Skeletal muscle cell (primary cell): Measurements from ENCODE around the gene KIF5C.

Experiments
- DNase-seq: peaks from one replicate; pipeline ENCODE4 v3.0.0-alpha.2; 2010; ENCODE audit warnings: low read depth
- H3K4me3 ChIP-seq: 2 replicates; pipeline ENCODE4 v1.5.1; 2011; ENCODE audit warnings: low read depth, mild to moderate bottlenecking, control low read depth, low read length, moderate library complexity

KIF5C gene

GRCh38 chr2:148920559-148920958, 45.5 kb downstream of the KIF5C start:
- DNase-seq, result no peak
- no peak overlapping the region for H3K4me3 ChIP-seq

GRCh38 chr2:148922062-148922461, 47.0 kb downstream of the KIF5C start:
- H3K4me3 ChIP-seq, result no peak overlapping the region
- DNase-seq, result no peak

- no peak overlapping the region for H3K4me3 ChIP-seq
- DNase-seq, result no peak
These were observed 47.9 kb downstream of the KIF5C start for GRCh38 chr2:148922776-148923475.

- H3K4me3 ChIP-seq, result no peak overlapping the region
- DNase-seq, result no peak
These were observed 49.6 kb downstream of the KIF5C start for GRCh38 chr2:148924514-148925178.

DNA sequence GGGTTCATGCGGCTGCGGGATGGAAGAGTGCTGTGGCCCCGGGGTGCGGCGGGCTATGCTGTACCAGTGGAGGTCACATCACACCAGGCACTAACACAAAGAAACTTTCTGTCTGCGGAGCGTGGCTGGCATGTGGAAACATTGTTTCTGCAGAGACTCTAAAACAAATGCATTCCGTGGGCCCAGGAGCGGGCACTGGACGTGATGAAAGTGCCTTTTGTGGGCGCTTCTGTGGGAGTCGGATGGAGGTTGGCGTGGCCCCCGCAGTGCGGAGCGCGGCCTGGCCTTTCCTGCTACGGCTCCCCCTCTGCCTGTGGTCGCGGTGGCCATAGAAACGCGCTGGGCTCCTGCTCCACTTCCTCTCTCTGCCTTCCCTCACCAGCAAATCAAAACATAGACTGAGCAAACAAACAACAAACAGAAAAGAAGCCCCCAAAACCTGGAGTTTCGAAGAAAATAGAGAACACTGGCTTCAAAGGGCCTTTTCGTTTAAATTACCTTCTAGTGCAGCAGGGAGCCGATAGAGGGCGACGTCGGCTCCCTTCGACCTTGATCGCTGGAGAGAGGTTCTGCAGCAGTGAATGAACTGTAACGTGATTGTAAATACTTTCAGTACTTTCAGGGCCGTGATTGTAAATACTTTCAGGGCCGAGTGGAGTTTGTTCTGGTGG, 51.4 kb downstream of the KIF5C start:
- DNase-seq, result no peak
- H3K4me3 ChIP-seq, result no peak overlapping the region

GRCh38 chr2:148926981-148927401, 52.0 kb downstream of the KIF5C start:
- DNase-seq, result no peak
- no peak overlapping the region for H3K4me3 ChIP-seq

DNA sequence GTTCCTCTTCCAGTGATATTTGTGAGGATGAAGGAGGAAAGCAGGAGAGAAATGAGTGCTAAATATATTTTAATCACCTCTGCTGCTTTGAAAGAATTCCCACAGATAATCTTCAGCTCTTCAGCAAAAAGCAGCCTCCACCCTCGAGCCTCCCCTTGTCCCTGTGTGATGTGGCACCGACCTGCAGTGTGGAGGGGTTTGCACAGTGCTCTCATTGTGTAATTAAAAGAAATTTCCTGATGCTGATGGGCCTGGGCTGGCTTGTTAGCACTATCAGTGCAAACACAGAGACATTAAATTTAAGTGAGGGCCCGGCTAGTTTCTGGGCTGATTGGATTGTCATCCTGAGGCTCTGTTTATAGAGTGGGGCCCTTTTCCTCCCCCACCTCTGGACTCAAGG, 53.4 kb downstream of the KIF5C start:
- DNase-seq, result no peak

DNA sequence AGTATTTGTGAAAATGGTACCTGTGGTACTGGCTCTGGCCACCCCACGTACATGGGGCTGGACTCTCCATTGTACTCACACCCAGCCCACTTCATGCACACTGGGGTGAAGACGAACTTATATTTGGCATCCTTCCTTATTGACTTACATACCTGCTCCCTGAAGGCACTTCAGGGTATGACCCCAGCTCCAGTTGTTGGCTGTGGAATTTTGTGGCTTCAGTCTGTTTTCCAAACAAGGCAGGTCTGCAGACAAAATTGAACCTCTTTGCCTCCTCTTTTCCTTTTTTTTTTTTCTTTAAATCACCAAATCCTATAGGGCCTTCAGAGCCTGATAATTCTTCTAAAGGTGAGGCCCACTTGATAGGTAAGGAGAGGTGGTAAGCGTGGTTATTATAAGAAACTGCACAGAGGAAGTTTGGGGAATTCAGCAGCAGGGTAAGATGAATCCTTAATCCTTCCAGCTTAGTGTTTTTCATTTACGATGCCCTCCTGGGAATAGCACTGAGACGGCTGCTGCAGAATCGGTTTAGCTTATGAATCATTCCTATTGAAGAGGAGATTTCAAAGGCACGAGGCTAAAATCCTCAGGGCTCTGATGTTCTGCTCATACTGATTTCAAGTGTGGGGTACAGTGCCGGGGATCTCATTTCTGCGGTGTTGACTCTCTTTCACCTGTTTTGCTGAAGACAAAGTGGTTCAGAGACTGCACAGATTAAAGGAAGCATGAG, 55.2 kb downstream of the KIF5C start:
- no peak overlapping the region for H3K4me3 ChIP-seq
- DNase-seq, result peak; percentile 64

More for the DNA sequence above, 53.4 kb downstream of the KIF5C start:
- no peak overlapping the region for H3K4me3 ChIP-seq

DNA sequence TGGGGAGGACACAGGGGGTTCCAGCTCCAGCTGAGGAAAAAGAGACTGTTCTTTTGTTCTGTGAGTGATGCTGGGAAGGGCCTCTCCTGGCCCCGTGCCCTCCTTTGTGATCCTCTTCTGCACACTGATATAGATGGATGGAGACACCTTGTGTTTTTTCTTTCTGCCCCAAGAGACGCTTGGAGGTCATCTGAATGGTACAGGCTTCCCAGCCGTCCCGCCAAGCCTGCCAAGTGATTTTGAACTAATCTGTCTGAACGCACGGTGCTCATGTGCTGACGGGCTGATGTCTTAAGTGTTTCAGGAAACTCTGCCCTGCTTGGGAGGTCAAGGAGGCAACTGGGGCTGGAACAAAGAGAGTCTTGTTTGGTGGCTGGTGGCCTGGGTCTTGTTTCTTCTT, 57.5 kb downstream of the KIF5C start:
- no peak overlapping the region for H3K4me3 ChIP-seq

DNA sequence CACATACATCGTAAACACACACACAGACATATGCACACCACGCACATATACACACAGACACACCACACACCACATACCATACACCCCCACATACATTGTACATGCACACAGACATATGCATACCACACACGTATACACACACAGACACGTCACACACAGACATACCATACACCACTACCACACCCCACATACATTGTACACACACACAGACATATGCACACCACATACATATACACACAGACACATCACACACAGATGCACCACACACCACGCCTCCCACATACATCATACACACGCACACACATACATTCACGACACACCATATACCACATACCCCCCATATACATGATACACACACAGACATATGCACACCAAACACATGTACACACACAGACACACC, 58.4 kb downstream of the KIF5C start:
- DNase-seq, result no peak
- H3K4me3 ChIP-seq, result no peak overlapping the region

More for the DNA sequence above, 57.5 kb downstream of the KIF5C start:
- no peak for DNase-seq

- no peak for DNase-seq
These were observed 60.8 kb downstream of the KIF5C start for GRCh38 chr2:148935791-148936190.

DNA sequence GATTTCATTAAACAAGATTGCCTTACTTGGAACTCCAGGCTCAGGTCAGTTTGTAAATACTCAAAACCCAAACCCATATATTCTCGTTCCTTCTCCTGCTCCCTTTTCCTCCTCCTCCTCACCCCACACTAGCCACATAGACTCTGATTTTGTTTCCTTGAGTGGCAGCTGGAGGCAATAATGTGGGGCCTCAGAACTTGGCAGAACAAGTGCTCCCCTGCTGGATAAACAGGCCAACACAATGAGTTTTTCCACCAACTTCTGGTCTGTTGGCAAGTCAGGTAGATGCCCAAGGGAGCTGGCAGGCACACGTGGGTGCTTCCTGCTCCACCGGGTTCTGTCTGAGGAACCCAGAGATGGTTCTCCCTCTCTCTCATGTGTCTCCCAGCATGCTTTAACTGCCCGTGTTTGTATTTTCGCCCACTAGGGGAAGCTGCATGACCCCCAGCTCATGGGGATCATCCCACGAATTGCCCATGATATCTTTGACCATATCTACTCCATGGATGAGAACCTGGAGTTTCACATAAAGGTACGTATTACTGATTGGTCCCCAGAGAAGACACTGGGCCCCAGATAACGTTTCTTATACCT, 61.9 kb downstream of the KIF5C start:
- H3K4me3 ChIP-seq, result no peak overlapping the region
- DNase-seq, result no peak

More at GRCh38 chr2:148935791-148936190, 60.8 kb downstream of the KIF5C start:
- H3K4me3 ChIP-seq, result no peak overlapping the region

GRCh38 chr2:148939271-148939670, 64.2 kb downstream of the KIF5C start:
- H3K4me3 ChIP-seq, result no peak overlapping the region
- DNase-seq, result no peak

DNA sequence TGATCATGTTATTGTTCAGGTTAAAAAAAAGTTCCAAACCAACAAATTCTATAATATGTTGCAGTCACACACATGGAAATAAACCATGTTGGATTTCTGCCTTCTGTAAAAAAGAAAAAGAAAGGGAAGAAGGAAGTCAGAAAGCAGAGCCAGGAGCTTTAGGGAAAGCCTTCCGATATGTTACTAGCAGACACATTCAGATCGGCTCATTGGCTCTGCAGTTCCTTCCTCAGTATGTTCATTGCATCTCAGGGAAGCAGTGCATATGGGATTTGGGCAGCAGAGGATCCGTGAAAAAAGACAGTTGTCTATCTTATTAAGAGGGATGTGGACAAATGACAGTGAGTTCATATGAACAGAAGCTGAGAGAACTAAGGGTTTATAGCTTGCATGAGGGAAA, 68.1 kb downstream of the KIF5C start:
- DNase-seq, result no peak
- H3K4me3 ChIP-seq, result no peak overlapping the region

- no peak overlapping the region for H3K4me3 ChIP-seq
- no peak for DNase-seq
These were observed 69.5 kb downstream of the KIF5C start for GRCh38 chr2:148944536-148944935.

DNA sequence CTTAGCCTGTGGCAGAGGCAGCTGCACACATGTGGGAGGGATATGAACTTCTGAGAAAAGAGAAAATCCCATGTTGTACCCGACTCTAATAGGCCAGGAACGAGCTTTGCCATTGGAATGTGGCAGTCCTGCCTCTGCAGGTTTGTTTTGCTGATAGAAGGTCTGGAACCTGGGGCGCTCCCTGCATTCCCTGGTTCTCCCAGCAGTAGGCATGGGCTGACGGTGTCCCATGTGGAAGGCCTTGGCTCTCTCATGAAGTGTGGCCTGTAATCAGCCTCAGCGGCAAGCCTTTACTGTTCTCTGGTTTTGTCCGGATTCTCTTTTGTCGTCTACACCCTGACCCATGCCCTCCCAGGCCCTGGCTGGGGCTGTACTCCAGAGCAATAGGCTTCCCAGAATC, 72.3 kb downstream of the KIF5C start:
- H3K4me3 ChIP-seq, result no peak overlapping the region
- DNase-seq, result no peak

GRCh38 chr2:148948868-148949267, 73.8 kb downstream of the KIF5C start:
- no peak for DNase-seq
- H3K4me3 ChIP-seq, result no peak overlapping the region

GRCh38 chr2:148949348-148949747, 74.3 kb downstream of the KIF5C start:
- no peak overlapping the region for H3K4me3 ChIP-seq
- no peak for DNase-seq

- H3K4me3 ChIP-seq, result no peak overlapping the region
- DNase-seq, result no peak
These were observed 77.6 kb downstream of the KIF5C start for GRCh38 chr2:148952621-148953020.

GRCh38 chr2:148953426-148953825, 78.4 kb downstream of the KIF5C start:
- no peak for DNase-seq
- H3K4me3 ChIP-seq, result no peak overlapping the region
